Vagina (tissue), 2 donors: ENCODE results near the gene EPHB1. TPM values are rescaled to one million over a fixed set of nuclear protein-coding genes. Genes with fewer than 3 reads are reported as not detected.

Source experiments
- DNase-seq, 2 donors: peaks; one replicate each; pipeline ENCODE4 v3.0.0-alpha.2; 2017; ENCODE audit errors: extremely low spot score in 2 of 2
- H3K27ac ChIP-seq: fragments of 200-600 bp; sonication (generic); one replicate; pipeline ENCODE4 v1.5.1; 2019
- H3K27me3 ChIP-seq: fragments of 200-600 bp; sonication (generic); one replicate; pipeline ENCODE4 v1.5.1; 2019
- H3K36me3 ChIP-seq, 2 donors: fragments of 200-600 bp; sonication (generic); one replicate each; pipeline ENCODE4 v1.5.1; 2017 to 2019
- H3K4me1 ChIP-seq: fragments of 200-600 bp; sonication (generic); one replicate; pipeline ENCODE4 v1.5.1; 2019
- H3K4me3 ChIP-seq, 2 donors: fragments of 200-600 bp; sonication (generic); 1 replicate in 1 of 2; 2 replicates in 1 of 2; pipeline ENCODE4 v1.5.1; 2016 to 2019
- H3K9me3 ChIP-seq: fragments of 200-600 bp; sonication (generic); one replicate; pipeline ENCODE4 v1.5.1; 2019
- POLR2A ChIP-seq, 2 donors: fragments of 450-650 bp; IDR thresholded peaks; one replicate each; pipeline ENCODE4 v1.6.1; 2017; ENCODE audit warnings: antibody characterized with exemption in 2 of 2, mild to moderate bottlenecking in 2 of 2, moderate library complexity in 2 of 2
- POLR2AphosphoS5 ChIP-seq, 2 donors: sonication (generic); formaldehyde crosslinking; IDR thresholded peaks; one replicate each; pipeline ENCODE4 v1.9.0; 2017; ENCODE audit warnings: antibody characterized with exemption in 2 of 2, mild to moderate bottlenecking in 2 of 2, low read depth in 1 of 2; ENCODE audit not compliant: insufficient read depth in 1 of 2
- intact Hi-C: fragments of 100-400 bp; cut with DNase I; formaldehyde crosslinking; loops from one replicate; pipeline ENCODE4 v1.15.1; 2023
- total RNA-seq: library from RNA; depleted of rRNA; stranded (reverse); fragments of >200 nt; gene quantifications from one replicate; pipeline ENCODE4 v1.2.3, GENCODE V29; 2016
- TF ChIP-seq, protein P1 (sequence below), 3 experiments: fragments of 450-650 bp in 2 of 3; fragments of 200-600 bp in 1 of 3; sonication (generic) in 1 of 3; IDR thresholded peaks; one replicate each; pipeline ENCODE4 v1.5.1; 2017 to 2019; ENCODE audit warnings: antibody characterized with exemption in 3 of 3, mild to moderate bottlenecking in 2 of 3, moderate library complexity in 2 of 3

The EPHB1 gene
- total RNA-seq, 1 donor from 2014 or later, result 2.2 TPM

DNA sequence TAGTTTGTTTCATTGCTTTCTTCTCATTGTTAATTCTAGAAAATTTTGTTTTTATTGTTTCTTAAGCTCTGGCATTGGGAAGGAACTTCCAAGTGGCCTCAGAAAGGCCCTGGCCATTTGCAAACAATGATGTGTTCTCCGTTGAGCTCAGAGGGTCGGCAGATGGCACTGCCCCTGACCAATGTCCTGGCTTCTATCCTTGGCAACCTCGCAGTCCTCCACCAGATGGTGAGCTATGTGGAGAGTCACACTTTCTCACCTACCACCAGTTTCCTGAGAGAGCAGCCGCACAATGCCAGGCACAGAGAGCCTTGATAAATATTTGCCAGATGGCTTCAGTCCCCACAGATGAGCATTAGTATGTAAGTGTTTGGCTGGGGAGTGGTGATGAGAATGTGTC, 343.7 kb downstream of the EPHB1 start:
- no peak for DNase-seq
- Histone ChIP-seq H3K27me3 (no peaks in the 10 kb centered on the region), H3K4me1 (no peaks in the 10 kb centered on the region), H3K9me3 (no peaks in the 10 kb centered on the region), H3K4me3 (no peak overlapping the region), H3K36me3 (no peaks in the 10 kb centered on the region), H3K27ac (no peak overlapping the region)
- intact Hi-C loops, result no loop called here
- TF ChIP-seq POLR2A (IDR thresholded peaks at IDR 0.05) (no peak), POLR2AphosphoS5 (IDR thresholded peaks at IDR 0.05; ENCODE audit: insufficient read depth in 1 of 2, low read depth in 1 of 2) (no peak)
- TF ChIP-seq, protein P1, sequence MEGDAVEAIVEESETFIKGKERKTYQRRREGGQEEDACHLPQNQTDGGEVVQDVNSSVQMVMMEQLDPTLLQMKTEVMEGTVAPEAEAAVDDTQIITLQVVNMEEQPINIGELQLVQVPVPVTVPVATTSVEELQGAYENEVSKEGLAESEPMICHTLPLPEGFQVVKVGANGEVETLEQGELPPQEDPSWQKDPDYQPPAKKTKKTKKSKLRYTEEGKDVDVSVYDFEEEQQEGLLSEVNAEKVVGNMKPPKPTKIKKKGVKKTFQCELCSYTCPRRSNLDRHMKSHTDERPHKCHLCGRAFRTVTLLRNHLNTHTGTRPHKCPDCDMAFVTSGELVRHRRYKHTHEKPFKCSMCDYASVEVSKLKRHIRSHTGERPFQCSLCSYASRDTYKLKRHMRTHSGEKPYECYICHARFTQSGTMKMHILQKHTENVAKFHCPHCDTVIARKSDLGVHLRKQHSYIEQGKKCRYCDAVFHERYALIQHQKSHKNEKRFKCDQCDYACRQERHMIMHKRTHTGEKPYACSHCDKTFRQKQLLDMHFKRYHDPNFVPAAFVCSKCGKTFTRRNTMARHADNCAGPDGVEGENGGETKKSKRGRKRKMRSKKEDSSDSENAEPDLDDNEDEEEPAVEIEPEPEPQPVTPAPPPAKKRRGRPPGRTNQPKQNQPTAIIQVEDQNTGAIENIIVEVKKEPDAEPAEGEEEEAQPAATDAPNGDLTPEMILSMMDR (IDR thresholded peaks at IDR 0.05), result no peak

DNA sequence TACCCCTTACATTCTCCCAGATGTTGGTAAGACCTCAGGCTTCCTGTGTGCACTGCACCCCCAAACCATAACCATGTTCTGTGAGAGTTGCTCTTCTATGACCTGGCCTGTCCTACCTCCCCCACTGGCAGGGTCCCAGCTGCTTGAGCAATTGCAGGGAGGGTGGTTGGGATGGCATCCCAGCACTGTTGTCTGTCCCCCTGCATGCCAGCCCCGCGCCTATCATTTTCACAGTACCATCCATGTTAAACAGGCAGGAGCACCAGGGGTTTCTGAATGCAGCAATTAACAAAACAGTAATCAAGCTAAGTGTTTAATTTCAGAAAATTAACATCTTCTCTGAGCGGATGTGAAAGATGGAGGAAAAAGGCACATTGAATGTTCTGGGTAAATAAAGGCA, 345.5 kb downstream of the EPHB1 start:
- Histone ChIP-seq H3K36me3 (no peaks in the 10 kb centered on the region), H3K27me3 (no peaks in the 10 kb centered on the region), H3K9me3 (no peaks in the 10 kb centered on the region), H3K4me3 (no peak overlapping the region), H3K4me1 (no peaks in the 10 kb centered on the region), H3K27ac (no peak overlapping the region)
- TF ChIP-seq POLR2A (IDR thresholded peaks at IDR 0.05) (no peak), POLR2AphosphoS5 (IDR thresholded peaks at IDR 0.05; ENCODE audit: insufficient read depth in 1 of 2, low read depth in 1 of 2) (no peak)
- TF ChIP-seq, protein P1 (IDR thresholded peaks at IDR 0.05), result no peak
- DNase-seq, result no peak
- intact Hi-C loops, result no loop called here

DNA sequence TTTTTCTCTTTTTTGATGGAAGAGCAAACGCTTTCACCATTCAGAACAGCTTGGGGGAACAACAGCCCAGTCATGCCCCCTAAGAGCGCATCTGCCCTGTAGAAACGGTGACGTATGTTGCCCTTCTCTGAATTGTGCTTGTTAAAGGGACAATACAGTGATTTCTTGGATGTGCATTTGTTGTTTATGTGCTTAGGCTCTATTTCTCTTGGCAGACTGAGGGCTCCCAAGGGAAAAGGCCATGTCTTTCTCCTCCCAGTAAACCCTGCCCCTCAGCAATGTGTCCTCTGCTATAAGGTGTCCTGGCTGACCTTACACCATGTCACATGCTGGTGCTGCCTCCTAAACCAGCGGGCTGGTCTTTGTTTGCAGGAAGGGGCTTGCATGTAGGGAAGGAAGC, 346.1 kb downstream of the EPHB1 start:
- H3K4me3 ChIP-seq, result no peak overlapping the region
- TF ChIP-seq POLR2AphosphoS5 (IDR thresholded peaks at IDR 0.05; ENCODE audit: insufficient read depth in 1 of 2, low read depth in 1 of 2), result no peak
- TF ChIP-seq, protein P1 (IDR thresholded peaks at IDR 0.05), result no peak
- no peak for TF ChIP-seq POLR2A (IDR thresholded peaks at IDR 0.05)
- H3K27me3 ChIP-seq, result no peaks in the 10 kb centered on the region
- DNase-seq, result no peak
- no peak overlapping the region for H3K27ac ChIP-seq
- no peaks in the 10 kb centered on the region for H3K36me3 ChIP-seq
- intact Hi-C loops, result no loop called here
- H3K9me3 ChIP-seq, result no peaks in the 10 kb centered on the region
- no peaks in the 10 kb centered on the region for H3K4me1 ChIP-seq

DNA sequence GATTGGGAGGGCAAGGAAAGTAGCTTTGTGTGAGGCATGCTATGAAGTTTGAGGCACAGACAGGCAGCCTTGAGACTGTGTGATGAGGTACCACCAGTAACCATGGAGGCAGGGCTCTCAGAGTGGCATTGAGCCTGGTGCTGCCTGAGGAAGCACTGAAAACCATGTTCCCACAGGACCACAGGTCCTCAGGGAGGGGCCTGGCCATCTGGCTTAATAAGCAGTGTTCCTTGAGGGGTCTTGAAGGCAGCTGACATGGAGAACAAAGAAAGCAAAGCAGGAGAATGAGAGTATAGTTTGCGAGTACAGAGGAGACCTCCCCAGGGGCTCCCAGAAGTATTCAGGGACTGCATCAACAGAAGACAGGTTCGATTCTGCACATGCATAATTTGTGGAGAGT, 346.6 kb downstream of the EPHB1 start:
- Histone ChIP-seq H3K27me3 (no peaks in the 10 kb centered on the region), H3K9me3 (no peaks in the 10 kb centered on the region), H3K4me1 (no peaks in the 10 kb centered on the region), H3K36me3 (no peaks in the 10 kb centered on the region), H3K4me3 (no peak overlapping the region), H3K27ac (no peak overlapping the region)
- TF ChIP-seq, protein P1 (IDR thresholded peaks at IDR 0.05), result no peak
- TF ChIP-seq POLR2AphosphoS5 (IDR thresholded peaks at IDR 0.05; ENCODE audit: insufficient read depth in 1 of 2, low read depth in 1 of 2) (no peak), POLR2A (IDR thresholded peaks at IDR 0.05) (no peak)
- no peak for DNase-seq
- intact Hi-C loops, result no loop called here

GRCh38 chr3:135142530-135142929, 347.5 kb downstream of the EPHB1 start:
- H3K27ac ChIP-seq, result no peak overlapping the region
- H3K4me3 ChIP-seq, result no peak overlapping the region
- no peak for TF ChIP-seq POLR2AphosphoS5 (IDR thresholded peaks at IDR 0.05; ENCODE audit: insufficient read depth in 1 of 2, low read depth in 1 of 2)
- TF ChIP-seq POLR2A (IDR thresholded peaks at IDR 0.05), result no peak
- TF ChIP-seq, protein P1 (IDR thresholded peaks at IDR 0.05), result no peak
- intact Hi-C loops, result no loop called here
- H3K4me1 ChIP-seq, result no peaks in the 10 kb centered on the region
- no peaks in the 10 kb centered on the region for H3K9me3 ChIP-seq
- DNase-seq, result no peak
- no peaks in the 10 kb centered on the region for H3K36me3 ChIP-seq
- H3K27me3 ChIP-seq, result no peaks in the 10 kb centered on the region
